B cell (primary cell): ENCODE data around the gene ZNF554.

Source experiments
- CTCF ChIP-seq: fragments of 200-600 bp; IDR thresholded peaks from one replicate; pipeline ENCODE4 v1.8.0; 2022; ENCODE audit warnings: antibody characterized with exemption, mild to moderate bottlenecking
- EZH2 ChIP-seq: IDR thresholded peaks from 2 replicates; pipeline ENCODE4 v1.6.1; 2012; ENCODE audit warnings: borderline replicate concordance, low read depth, mild to moderate bottlenecking, moderate library complexity, low read length; ENCODE audit not compliant: insufficient read depth, poor library complexity, severe bottlenecking

DNA sequence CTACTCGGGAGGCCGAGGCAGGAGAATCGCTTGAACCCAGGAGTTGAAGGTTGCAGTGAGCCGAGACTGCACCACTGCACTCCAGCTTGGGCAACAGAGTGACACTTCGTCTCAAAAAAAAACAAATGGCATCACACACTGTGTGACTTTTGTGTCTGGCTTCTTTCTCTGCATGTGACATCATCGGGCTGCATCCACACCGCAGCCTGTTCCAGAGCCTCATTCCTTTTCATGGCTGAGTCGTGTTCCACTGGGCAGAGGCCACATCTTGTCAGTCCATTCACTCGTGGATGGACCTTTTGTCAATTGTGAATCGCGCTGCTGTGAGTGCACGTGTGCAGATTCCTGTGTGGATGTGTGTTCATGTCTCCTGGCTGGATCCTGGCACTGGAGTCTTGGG, 26.1 kb upstream of the ZNF554 start:
- no peak for TF ChIP-seq CTCF
- TF ChIP-seq EZH2: no peak
